IPS-15b (cell line): ENCODE measurements around the gene FNDC5.

Source experiments
- H3K27me3 ChIP-seq: one replicate; pipeline ENCODE4 v1.6.1; 2013; ENCODE audit warnings: low read length; ENCODE audit not compliant: control insufficient read depth, insufficient read depth
- H3K36me3 ChIP-seq: one replicate; pipeline ENCODE4 v1.6.1; 2013; ENCODE audit warnings: low read length; ENCODE audit not compliant: control insufficient read depth, insufficient read depth
- H3K4me1 ChIP-seq: one replicate; pipeline ENCODE4 v1.6.1; 2013; ENCODE audit warnings: mild to moderate bottlenecking, low read length; ENCODE audit not compliant: control insufficient read depth, insufficient read depth
- H3K4me3 ChIP-seq: one replicate; pipeline ENCODE4 v1.5.1; 2013; ENCODE audit warnings: low read depth, low read length
- H3K9ac ChIP-seq: one replicate; pipeline ENCODE4 v1.6.1; 2013; ENCODE audit warnings: low read depth, mild to moderate bottlenecking, low read length
- H3K9me3 ChIP-seq: one replicate; pipeline ENCODE4 v1.6.1; 2013; ENCODE audit warnings: mild to moderate bottlenecking, low read length; ENCODE audit not compliant: control insufficient read depth, insufficient read depth

Gene FNDC5

GRCh38 chr1:32894681-32895080 lies 24.0 kb upstream of the FNDC5 start:
- Histone ChIP-seq H3K9me3 (no peaks in the 10 kb centered on the region), H3K9ac (no peak overlapping the region), H3K4me1 (no peaks in the 10 kb centered on the region), H3K4me3 (no peak overlapping the region), H3K27me3 (peaks cover 50% of the 10 kb centered on the region), H3K36me3 (peaks cover 2% of the 10 kb centered on the region)

GRCh38 chr1:32894019-32894600 lies 23.4 kb upstream of the FNDC5 start:
- Histone ChIP-seq H3K9ac (no peak overlapping the region), H3K27me3 (peaks cover 50% of the 10 kb centered on the region), H3K9me3 (no peaks in the 10 kb centered on the region), H3K4me1 (no peaks in the 10 kb centered on the region), H3K4me3 (peak overlapping the region; percentile 76), H3K36me3 (peaks cover 2% of the 10 kb centered on the region)

GRCh38 chr1:32893198-32894018 lies 22.7 kb upstream of the FNDC5 start:
- H3K36me3 ChIP-seq = peaks cover 2% of the 10 kb centered on the region
- H3K9ac ChIP-seq = peak overlapping the region; percentile 54
- H3K9me3 ChIP-seq = no peaks in the 10 kb centered on the region
- H3K4me1 ChIP-seq = no peaks in the 10 kb centered on the region
- H3K4me3 ChIP-seq = peak overlapping the region; percentile 76
- peaks cover 47% of the 10 kb centered on the region for H3K27me3 ChIP-seq

GRCh38 chr1:32892368-32893197 lies 21.9 kb upstream of the FNDC5 start:
- H3K4me1 ChIP-seq = no peaks in the 10 kb centered on the region
- peak overlapping the region; percentile 76 for H3K4me3 ChIP-seq
- peaks cover 50% of the 10 kb centered on the region for H3K27me3 ChIP-seq
- no peaks in the 10 kb centered on the region for H3K9me3 ChIP-seq
- peak overlapping the region; percentile 37 for H3K9ac ChIP-seq
- peaks cover 2% of the 10 kb centered on the region for H3K36me3 ChIP-seq

- Histone ChIP-seq H3K9ac (no peak overlapping the region), H3K4me1 (no peaks in the 10 kb centered on the region), H3K9me3 (no peaks in the 10 kb centered on the region), H3K4me3 (no peak overlapping the region), H3K36me3 (peaks cover 2% of the 10 kb centered on the region), H3K27me3 (peaks cover 56% of the 10 kb centered on the region)
Measured at GRCh38 chr1:32891630-32892029, 20.9 kb upstream of the FNDC5 start.

- peaks cover 56% of the 10 kb centered on the region for H3K27me3 ChIP-seq
- H3K36me3 ChIP-seq = peaks cover 2% of the 10 kb centered on the region
- no peak overlapping the region for H3K4me3 ChIP-seq
- H3K9ac ChIP-seq = no peak overlapping the region
- H3K9me3 ChIP-seq = no peaks in the 10 kb centered on the region
- H3K4me1 ChIP-seq = no peaks in the 10 kb centered on the region
Measured at GRCh38 chr1:32891241-32891570, 20.5 kb upstream of the FNDC5 start.

- no peaks in the 10 kb centered on the region for H3K4me1 ChIP-seq
- peaks cover 2% of the 10 kb centered on the region for H3K36me3 ChIP-seq
- no peaks in the 10 kb centered on the region for H3K9me3 ChIP-seq
- H3K9ac ChIP-seq = no peak overlapping the region
- no peak overlapping the region for H3K4me3 ChIP-seq
- H3K27me3 ChIP-seq = peaks cover 60% of the 10 kb centered on the region
Measured at GRCh38 chr1:32890516-32891240, 20.0 kb upstream of the FNDC5 start.

- Histone ChIP-seq H3K4me3 (no peak overlapping the region), H3K4me1 (no peaks in the 10 kb centered on the region), H3K9ac (no peak overlapping the region), H3K27me3 (peaks cover 69% of the 10 kb centered on the region), H3K9me3 (no peaks in the 10 kb centered on the region), H3K36me3 (peaks cover 2% of the 10 kb centered on the region)
Measured at GRCh38 chr1:32889731-32890278, 19.1 kb upstream of the FNDC5 start.

GRCh38 chr1:32888677-32889420 lies 18.1 kb upstream of the FNDC5 start:
- Histone ChIP-seq H3K27me3 (peaks cover 73% of the 10 kb centered on the region), H3K4me3 (no peak overlapping the region), H3K36me3 (peaks cover 2% of the 10 kb centered on the region), H3K4me1 (no peaks in the 10 kb centered on the region), H3K9me3 (no peaks in the 10 kb centered on the region), H3K9ac (no peak overlapping the region)

GRCh38 chr1:32888134-32888533 lies 17.4 kb upstream of the FNDC5 start:
- Histone ChIP-seq H3K36me3 (peaks cover 2% of the 10 kb centered on the region), H3K4me3 (no peak overlapping the region), H3K27me3 (peaks cover 79% of the 10 kb centered on the region), H3K9ac (no peak overlapping the region), H3K9me3 (no peaks in the 10 kb centered on the region), H3K4me1 (no peaks in the 10 kb centered on the region)

- no peak overlapping the region for H3K4me3 ChIP-seq
- H3K9me3 ChIP-seq = no peaks in the 10 kb centered on the region
- no peak overlapping the region for H3K9ac ChIP-seq
- no peaks in the 10 kb centered on the region for H3K4me1 ChIP-seq
- peaks cover 2% of the 10 kb centered on the region for H3K36me3 ChIP-seq
- H3K27me3 ChIP-seq = peaks cover 78% of the 10 kb centered on the region
Measured at GRCh38 chr1:32887623-32888022, 16.9 kb upstream of the FNDC5 start.
